GM12873 (cell line): ENCODE results near the gene AKAP6.

Experiments used
- TF ChIP-seq, protein P1 (sequence below): IDR thresholded peaks from 2 replicates; pipeline ENCODE4 v1.5.1; 2012; ENCODE audit warnings: low read depth, mild to moderate bottlenecking, moderate library complexity, low read length, control low read depth; ENCODE audit not compliant: insufficient read depth; ENCODE audit errors: missing control alignments

AKAP6 gene

DNA sequence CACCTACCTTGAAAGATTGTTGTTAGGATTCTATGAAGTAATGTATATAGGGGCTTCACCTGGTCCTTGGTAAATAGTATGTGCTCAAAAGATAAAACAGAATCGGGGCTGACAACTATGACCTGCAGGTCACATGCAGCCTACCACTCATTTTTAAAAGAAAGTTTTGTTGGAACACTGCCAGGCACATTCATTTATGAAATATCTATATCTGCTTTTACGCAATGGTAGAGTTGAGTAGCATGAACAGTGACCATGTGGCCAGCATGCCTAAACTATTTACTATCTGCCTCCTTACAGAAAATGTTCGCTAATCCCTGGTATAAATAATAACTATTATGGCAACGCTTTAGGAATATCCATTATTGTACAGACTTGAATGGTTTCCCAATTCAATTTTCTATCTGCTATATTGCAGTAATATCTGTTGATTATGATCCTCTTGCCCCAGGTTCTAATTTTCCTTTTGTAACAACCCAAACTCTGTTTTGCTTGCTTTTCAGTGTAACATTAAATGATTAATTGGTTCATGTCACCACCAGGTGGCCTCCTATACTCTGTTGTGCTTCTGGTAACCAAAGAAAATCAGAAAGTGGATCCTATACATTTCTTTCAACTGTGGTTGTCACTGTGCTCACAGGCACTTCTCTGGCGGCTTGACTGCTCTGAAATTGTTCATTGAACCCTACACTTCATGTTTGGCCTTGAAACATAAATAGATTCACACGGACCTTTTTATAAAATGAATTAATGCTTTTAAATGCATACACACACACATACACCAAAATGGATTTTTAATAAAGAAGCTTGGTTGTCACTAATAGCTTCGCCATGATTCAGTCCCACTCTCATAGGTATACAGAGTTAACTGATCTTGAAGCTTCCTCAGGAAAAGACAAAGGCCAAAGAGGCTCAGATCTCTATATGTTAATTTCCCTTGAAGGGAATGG, 381.9 kb downstream of the AKAP6 start:
- TF ChIP-seq, protein P1, sequence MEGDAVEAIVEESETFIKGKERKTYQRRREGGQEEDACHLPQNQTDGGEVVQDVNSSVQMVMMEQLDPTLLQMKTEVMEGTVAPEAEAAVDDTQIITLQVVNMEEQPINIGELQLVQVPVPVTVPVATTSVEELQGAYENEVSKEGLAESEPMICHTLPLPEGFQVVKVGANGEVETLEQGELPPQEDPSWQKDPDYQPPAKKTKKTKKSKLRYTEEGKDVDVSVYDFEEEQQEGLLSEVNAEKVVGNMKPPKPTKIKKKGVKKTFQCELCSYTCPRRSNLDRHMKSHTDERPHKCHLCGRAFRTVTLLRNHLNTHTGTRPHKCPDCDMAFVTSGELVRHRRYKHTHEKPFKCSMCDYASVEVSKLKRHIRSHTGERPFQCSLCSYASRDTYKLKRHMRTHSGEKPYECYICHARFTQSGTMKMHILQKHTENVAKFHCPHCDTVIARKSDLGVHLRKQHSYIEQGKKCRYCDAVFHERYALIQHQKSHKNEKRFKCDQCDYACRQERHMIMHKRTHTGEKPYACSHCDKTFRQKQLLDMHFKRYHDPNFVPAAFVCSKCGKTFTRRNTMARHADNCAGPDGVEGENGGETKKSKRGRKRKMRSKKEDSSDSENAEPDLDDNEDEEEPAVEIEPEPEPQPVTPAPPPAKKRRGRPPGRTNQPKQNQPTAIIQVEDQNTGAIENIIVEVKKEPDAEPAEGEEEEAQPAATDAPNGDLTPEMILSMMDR: peak; percentile 56

DNA sequence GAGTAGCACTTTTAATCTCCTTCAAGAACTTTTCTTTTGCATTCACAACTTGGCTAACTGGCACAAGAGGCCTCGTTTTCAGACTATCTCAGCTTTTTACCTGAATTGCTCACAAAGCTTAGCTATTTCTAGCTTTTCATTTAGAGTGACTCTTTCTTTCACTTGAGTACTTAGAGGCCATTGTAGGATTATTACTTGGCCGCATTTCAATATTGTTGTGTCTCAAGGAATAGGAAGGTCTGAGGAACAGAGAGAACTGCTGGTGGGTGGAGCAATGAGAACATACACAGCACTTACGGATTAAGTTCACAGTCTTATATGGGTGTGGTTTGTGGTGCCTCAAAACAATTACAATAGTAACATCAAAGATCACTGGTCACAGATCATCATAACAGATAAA, 384.8 kb downstream of the AKAP6 start:
- TF ChIP-seq, protein P1: no peak

DNA sequence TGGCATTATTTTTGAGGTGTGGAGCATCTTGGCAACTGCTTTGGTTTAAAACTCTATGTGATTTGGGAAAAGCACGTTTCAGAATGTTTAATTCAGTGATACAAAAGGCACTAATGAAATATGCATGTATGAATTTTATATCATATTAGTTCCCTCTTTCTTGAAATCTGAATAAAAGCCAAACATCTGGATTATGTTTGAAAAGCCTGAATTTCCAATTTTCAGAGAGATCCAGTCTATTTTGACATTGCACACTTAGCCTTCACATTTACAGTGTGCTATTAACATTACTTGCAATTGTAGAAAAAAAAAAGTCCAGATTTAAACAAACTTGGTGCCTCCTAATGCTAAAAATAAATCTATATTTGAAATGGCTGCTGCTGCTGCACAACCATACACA, 390.5 kb downstream of the AKAP6 start:
- TF ChIP-seq, protein P1: no peak

DNA sequence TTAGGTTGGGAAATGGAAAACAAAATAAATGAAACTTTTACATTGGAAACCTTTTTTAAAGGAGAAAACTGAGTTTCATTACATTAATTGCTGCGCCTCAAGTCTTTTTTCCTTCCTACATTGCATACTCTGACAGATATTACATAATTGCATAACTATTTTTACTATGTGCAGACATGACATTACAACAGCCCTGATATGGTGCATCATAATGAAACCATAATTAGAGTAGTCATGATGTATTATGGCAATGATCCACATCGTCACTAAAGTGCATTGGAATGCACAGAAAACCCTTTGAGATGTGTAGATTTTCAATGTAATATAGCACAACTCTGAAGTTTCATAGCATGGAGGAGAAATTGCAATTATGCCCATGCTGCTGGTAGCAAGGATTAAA, 391.8 kb downstream of the AKAP6 start:
- TF ChIP-seq, protein P1: no peak

DNA sequence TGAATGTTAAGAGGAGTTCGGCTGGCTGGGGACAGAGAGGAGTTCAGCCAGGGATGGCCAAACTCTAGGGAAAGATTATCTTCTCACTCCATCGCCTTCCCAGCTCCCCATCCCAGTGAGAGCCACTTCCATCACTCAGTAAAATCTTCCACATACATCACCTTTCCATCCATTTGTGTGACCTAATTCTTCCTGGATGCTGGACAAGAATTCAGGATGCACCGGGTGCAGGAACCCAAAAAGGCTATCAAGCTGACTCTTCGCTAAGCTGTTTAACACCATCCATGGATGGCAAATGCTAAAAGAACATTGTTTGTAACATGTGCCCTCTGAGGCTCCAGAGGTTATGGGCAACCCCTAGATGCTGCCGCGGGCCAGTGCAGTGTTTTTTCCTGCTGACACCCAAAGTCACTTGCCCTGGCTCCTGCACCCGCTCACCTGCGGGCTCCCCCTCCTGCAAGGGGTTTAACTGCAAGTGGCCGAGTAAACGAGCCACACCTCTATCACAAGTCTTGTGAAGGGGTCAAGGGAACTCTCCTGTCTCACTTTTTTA, 393.6 kb downstream of the AKAP6 start:
- TF ChIP-seq, protein P1: no peak

DNA sequence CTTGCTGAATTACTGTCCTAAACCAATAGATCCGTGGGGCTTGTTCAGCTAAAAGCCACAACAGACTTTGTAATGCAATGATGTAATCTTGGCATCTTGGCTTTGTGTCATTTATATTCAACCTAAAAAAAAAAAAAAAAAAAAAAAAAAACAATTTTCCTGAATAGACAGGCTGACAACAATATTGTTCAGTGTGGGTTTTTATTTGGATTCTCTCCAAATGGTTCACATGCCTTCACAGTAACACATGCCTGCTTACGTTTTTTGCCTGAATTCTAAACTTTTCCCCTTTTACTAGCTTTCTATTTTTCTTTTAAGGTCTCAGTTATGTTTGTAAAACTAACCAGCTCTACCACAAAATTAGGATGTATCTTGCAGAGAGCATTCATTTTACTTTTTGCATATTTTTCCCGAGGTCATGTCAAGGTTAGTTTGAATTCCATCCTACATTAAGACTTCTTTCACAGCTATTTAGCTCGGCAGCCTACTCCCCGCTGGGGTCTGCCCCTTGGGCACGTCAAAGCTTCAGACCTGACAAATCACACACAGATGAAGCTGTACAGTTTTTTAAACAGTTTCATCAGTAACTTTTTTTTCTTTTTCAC, 395.9 kb downstream of the AKAP6 start:
- TF ChIP-seq, protein P1: no peak

DNA sequence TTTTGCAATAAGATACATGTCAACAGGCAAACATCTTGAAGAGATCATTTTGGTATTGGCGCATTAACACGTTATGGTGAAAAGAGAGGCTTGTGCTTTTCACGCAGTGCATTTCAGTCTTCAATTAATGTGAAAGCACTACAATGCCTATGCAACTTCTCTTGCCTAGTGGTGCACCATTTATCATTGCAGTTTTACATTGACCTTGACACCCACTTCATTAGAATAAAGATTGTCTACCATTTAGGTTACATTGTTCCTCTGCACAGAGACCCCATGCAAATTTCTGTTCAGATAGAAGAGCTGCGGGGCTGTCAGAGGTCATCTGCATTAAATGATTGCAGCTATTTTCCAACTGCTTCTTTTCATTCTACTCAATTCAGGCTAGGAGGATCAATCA, 397.4 kb downstream of the AKAP6 start:
- TF ChIP-seq, protein P1: no peak
